Activated CD8-positive, alpha-beta T cell treated with anti-CD3 and anti-CD28 coated beads for 36 hours (primary cell): ENCODE results near the gene LRRC71. TPM values are rescaled to one million over a fixed set of nuclear protein-coding genes. Genes with fewer than 3 reads are reported as not detected.
A peak's percentile ranks its signal among the peaks of the same experiment; 100 is the strongest.
"Not testable (repeated sequence)": the region's sequence is repeated elsewhere in the genome, so short reads cannot be mapped to it uniquely, and the experiment has no call there.

Experiments used
- ATAC-seq: fragments of 200-7000 bp; cut with Tn5 transposase; one replicate; pipeline ENCODE4 v1.10.0; 2021; ENCODE audit warnings: mild to moderate bottlenecking, moderate library complexity
- CTCF ChIA-PET: fragments of 350-600 bp; sonication (Branson Sonifier 250); formaldehyde crosslinking; loops from one replicate; lab custom pipeline; 2021; ENCODE audit warnings: antibody characterized with exemption; lab: Charles Lee
- POLR2A ChIA-PET: fragments of 350-600 bp; sonication (Branson Sonifier 250); formaldehyde crosslinking; loops from one replicate; lab custom pipeline; 2021; ENCODE audit warnings: antibody characterized with exemption; lab: Charles Lee
- DNase-seq: peaks from one replicate; pipeline ENCODE4 v3.0.0-alpha.2; 2020
- H3K27ac Mint-ChIP-seq: one replicate; pipeline ENCODE4 v1.8.0; 2021; ENCODE audit warnings: mild to moderate bottlenecking, mixed read lengths
- H3K27me3 Mint-ChIP-seq: one replicate; pipeline ENCODE4 v1.8.0; 2021; ENCODE audit warnings: mixed read lengths
- H3K36me3 Mint-ChIP-seq: one replicate; pipeline ENCODE4 v1.8.0; 2021; ENCODE audit warnings: low read depth, mixed read lengths
- H3K4me1 Mint-ChIP-seq: one replicate; pipeline ENCODE4 v1.8.0; 2021; ENCODE audit warnings: low read depth, mixed read lengths
- H3K4me3 Mint-ChIP-seq: one replicate; pipeline ENCODE4 v1.8.0; 2021; ENCODE audit warnings: mild to moderate bottlenecking, moderate library complexity, mixed read lengths
- H3K9me3 Mint-ChIP-seq: one replicate; pipeline ENCODE4 v1.8.0; 2021; ENCODE audit warnings: mixed read lengths
- intact Hi-C: fragments of 100-400 bp; cut with micrococcal nuclease; formaldehyde crosslinking; loops from one replicate; pipeline ENCODE4 v1.10.0; 2022
- total RNA-seq, 2 experiments: library from RNA; stranded (reverse); gene quantifications; one replicate each; pipeline ENCODE4 v1.2.3, GENCODE V29; 2021
- TF ChIP-seq, protein P1 (sequence below): fragments of 200-600 bp; IDR thresholded peaks from one replicate; pipeline ENCODE4 v1.8.0; 2022; ENCODE audit warnings: antibody characterized with exemption, mild to moderate bottlenecking

The LRRC71 gene
- total RNA-seq, 2 experiments from 2014 or later = not detected

DNA sequence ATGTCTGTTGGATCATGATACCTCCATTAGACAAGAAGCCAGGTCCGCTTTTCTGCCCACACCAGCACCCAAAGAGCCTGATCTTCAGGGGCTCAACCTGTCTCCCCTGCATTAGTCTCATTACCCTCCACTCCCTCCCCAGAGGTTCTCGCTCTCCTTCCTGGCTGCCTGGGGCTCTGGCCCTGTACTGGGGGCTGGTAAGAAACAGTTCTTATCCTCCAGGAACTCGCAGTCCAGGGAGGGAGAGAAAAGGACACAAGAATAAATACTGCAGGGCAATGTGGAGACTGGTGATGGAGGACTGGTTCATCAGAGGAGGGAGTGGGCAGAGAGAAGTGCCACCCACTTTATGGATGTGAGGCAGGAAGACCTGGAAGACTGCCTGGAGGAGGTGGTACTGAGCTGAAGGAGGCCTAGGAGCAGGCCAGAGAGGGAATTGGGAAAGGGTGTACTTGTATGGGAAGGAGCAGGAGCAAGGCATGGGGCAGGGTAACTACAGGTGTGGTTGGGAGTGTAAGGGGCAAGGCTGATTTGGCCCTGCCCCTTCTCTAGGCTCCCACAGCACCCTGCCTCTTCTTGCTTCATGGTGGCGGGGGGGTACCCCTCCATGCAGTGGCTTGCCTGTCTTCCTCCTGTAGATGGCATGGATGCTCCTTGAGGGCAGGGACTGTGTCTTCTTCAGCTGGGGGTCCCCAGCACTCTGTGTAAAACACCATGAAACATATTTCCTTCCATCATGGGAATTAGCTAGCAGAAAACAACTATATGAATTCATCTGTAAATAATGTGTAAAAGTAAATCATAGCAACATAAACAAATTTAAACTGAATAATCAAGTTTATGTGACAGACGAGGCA lies 5.0 kb downstream of the LRRC71 start:
- peaks cover 87% of the 10 kb centered on the region for H3K27me3 Mint-ChIP-seq
- TF ChIP-seq, protein P1, sequence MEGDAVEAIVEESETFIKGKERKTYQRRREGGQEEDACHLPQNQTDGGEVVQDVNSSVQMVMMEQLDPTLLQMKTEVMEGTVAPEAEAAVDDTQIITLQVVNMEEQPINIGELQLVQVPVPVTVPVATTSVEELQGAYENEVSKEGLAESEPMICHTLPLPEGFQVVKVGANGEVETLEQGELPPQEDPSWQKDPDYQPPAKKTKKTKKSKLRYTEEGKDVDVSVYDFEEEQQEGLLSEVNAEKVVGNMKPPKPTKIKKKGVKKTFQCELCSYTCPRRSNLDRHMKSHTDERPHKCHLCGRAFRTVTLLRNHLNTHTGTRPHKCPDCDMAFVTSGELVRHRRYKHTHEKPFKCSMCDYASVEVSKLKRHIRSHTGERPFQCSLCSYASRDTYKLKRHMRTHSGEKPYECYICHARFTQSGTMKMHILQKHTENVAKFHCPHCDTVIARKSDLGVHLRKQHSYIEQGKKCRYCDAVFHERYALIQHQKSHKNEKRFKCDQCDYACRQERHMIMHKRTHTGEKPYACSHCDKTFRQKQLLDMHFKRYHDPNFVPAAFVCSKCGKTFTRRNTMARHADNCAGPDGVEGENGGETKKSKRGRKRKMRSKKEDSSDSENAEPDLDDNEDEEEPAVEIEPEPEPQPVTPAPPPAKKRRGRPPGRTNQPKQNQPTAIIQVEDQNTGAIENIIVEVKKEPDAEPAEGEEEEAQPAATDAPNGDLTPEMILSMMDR = no peak
- POLR2A ChIA-PET = no interaction called here
- H3K4me1 Mint-ChIP-seq = peaks cover 30% of the 10 kb centered on the region
- H3K36me3 Mint-ChIP-seq = no peaks in the 10 kb centered on the region
- H3K9me3 Mint-ChIP-seq = no peaks in the 10 kb centered on the region
- ATAC-seq = no peak
- CTCF ChIA-PET = interaction anchor here (0.6 to 7.3 kb wide), 10 partner anchors 13 to 307 kb away, joined by 3 to 94 read pairs (median 3); partner anchors contain the start of genes NTRK1 and PEAR1
- intact Hi-C loops = loop anchor here (5.0 kb wide), 1 partner anchor 33 kb away; the partner anchor contains the start of gene PEAR1
- H3K4me3 Mint-ChIP-seq = no peak overlapping the region
- DNase-seq = no peak
- H3K27ac Mint-ChIP-seq = no peak overlapping the region

- DNase-seq (peak; percentile 89), ATAC-seq (peak; percentile 81)
- ChIA-PET CTCF (interaction anchor here (0.6 to 7.3 kb wide), 8 partner anchors 14 to 302 kb away, joined by 3 to 94 read pairs (median 6); partner anchors contain the start of genes NTRK1 and PEAR1), POLR2A (interaction anchor here (1.1 kb wide), 1 partner anchor 14 kb away, joined by 4 read pairs; no protein-coding TSS in a partner anchor)
- Mint-ChIP-seq H3K27ac (no peak overlapping the region), H3K4me3 (no peak overlapping the region), H3K4me1 (peaks cover 28% of the 10 kb centered on the region), H3K9me3 (no peaks in the 10 kb centered on the region), H3K27me3 (peaks cover 85% of the 10 kb centered on the region), H3K36me3 (no peaks in the 10 kb centered on the region)
- TF ChIP-seq, protein P1 = no peak
- intact Hi-C loops = loop anchor here (5.0 kb wide), 1 partner anchor 34 kb away; the partner anchor contains the start of gene PEAR1
Observed at GRCh38 chr1:156926175-156926574, 5.7 kb downstream of the LRRC71 start.

- POLR2A ChIA-PET = interaction anchor here (1.1 to 1.2 kb wide), 3 partner anchors 9 to 35 kb away, joined by 3 to 4 read pairs (median 4); no protein-coding TSS in a partner anchor
- CTCF ChIA-PET = interaction anchor here (0.7 to 7.3 kb wide), 10 partner anchors 14 to 237 kb away, joined by 3 to 94 read pairs (median 6); partner anchors contain the start of genes NTRK1 and PEAR1
- H3K36me3 Mint-ChIP-seq, DNase-seq, ATAC-seq, H3K4me3 Mint-ChIP-seq, H3K27ac Mint-ChIP-seq, H3K9me3 Mint-ChIP-seq: not testable (repeated sequence)
- Mint-ChIP-seq H3K27me3 (peaks cover 84% of the 10 kb centered on the region), H3K4me1 (peaks cover 32% of the 10 kb centered on the region)
- intact Hi-C loops = loop anchor here (5.0 kb wide), 1 partner anchor 34 kb away; the partner anchor contains the start of gene PEAR1
Observed at GRCh38 chr1:156926695-156927094, 6.3 kb downstream of the LRRC71 start.

DNA sequence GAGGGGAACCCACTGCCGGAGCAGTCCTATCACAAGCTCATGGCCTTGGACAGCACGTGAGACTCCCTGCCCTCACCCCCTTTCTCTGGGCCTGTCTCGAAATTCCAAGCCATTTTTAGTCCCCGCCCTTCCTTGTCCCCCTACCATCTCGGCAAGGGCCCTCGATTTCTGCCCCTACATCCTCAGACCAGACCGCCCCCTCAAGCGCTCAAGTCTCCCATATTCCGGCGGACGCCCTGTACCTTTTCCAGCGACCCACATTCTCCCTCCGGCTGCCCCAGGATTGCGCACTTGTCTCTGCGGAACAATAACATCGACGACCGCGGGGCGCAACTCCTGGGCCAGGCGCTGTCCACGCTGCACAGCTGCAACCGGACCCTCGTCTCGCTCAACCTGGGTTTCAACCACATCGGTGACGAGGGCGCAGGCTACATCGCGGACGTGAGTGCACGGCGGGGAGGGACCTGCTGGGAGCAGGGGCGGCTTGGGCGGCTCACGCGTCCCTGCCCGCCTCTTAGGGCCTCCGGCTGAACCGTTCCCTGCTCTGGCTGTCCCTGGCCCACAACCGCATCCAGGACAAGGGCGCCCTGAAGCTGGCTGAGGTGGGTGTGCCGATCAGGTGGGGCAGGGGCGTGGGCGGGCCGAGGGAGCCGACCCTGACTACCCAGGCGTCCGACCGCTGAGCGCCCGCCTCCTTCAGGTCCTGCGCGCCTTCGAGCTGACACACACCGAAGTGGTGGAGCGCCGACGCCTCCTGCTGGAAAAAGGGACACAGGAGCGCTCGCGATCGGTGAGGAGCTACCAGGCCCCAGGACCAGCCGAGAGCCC lies 7.0 kb downstream of the LRRC71 start:
- DNase-seq (peak; percentile 83), ATAC-seq (peak; percentile 70)
- Mint-ChIP-seq H3K27me3 (peaks cover 77% of the 10 kb centered on the region), H3K36me3 (no peaks in the 10 kb centered on the region), H3K27ac (no peak overlapping the region), H3K4me3 (peak overlapping the region; percentile 41), H3K9me3 (no peaks in the 10 kb centered on the region), H3K4me1 (peaks cover 32% of the 10 kb centered on the region)
- intact Hi-C loops = loop anchor here (5.0 kb wide), 1 partner anchor 35 kb away; the partner anchor contains the start of gene PEAR1
- POLR2A ChIA-PET = interaction anchor here (1.1 to 1.7 kb wide), 4 partner anchors 10 to 38 kb away, joined by 3 to 5 read pairs (median 4); no protein-coding TSS in a partner anchor
- CTCF ChIA-PET = interaction anchor here (0.6 to 7.3 kb wide), 39 partner anchors 10 to 270 kb away, joined by 3 to 94 read pairs (median 4); partner anchors contain the start of genes NTRK1 and PEAR1
- TF ChIP-seq, protein P1 = peak; percentile 78
